Endothelial cell of umbilical vein (primary cell): ENCODE results near the gene NSUN6.

Source experiments
- CTCF ChIP-seq, 2 donors: IDR thresholded peaks; 1 replicate in 1 of 2; 2 replicates in 1 of 2; pipeline ENCODE4 v1.5.1; 2011; ENCODE audit warnings: low read length in 2 of 2, mild to moderate bottlenecking in 2 of 2, moderate library complexity in 2 of 2, control low read depth in 1 of 2, inconsistent platforms in 1 of 2, low read depth in 1 of 2; ENCODE audit not compliant: insufficient read depth in 1 of 2; ENCODE audit errors: extremely low read depth in 1 of 2
- JUN ChIP-seq: IDR thresholded peaks from 2 replicates; pipeline ENCODE4 v1.6.1; 2011; ENCODE audit warnings: borderline replicate concordance, low read depth; ENCODE audit not compliant: insufficient read length, insufficient read depth

- TF ChIP-seq CTCF (IDR thresholded peaks at IDR 0.05; ENCODE audit: extremely low read depth in 1 of 2, insufficient read depth in 1 of 2, low read depth in 1 of 2, low read length in 2 of 2) = no peak
- no peak for TF ChIP-seq JUN
Measured at GRCh38 chr10:18684953-18685352, 33.6 kb upstream of the NSUN6 start.
